Naive thymus-derived CD4-positive, alpha-beta T cell (primary cell): Measurements from ENCODE around the gene HNRNPM. TPM values are rescaled to one million over a fixed set of nuclear protein-coding genes. Genes with fewer than 3 reads are reported as not detected.

ENCODE experiments used
- ATAC-seq: fragments of 150-1000 bp; cut with Tn5 transposase; 2 replicates; pipeline ENCODE4 v1.10.0; 2021; ENCODE audit warnings: mild to moderate bottlenecking, moderate library complexity
- CTCF ChIA-PET: fragments of 350-600 bp; sonication (Branson Sonifier 250); formaldehyde crosslinking; loops from one replicate; lab custom pipeline; 2021; ENCODE audit warnings: antibody characterized with exemption; lab: Charles Lee
- POLR2A ChIA-PET: fragments of 350-600 bp; sonication (Branson Sonifier 250); formaldehyde crosslinking; loops from one replicate; lab custom pipeline; 2021; ENCODE audit warnings: antibody characterized with exemption, inconsistent platforms; lab: Charles Lee
- DNase-seq, 9 donors: peaks; one replicate each; pipeline versions ENCODE4 v3.0.0 to v3.0.0-alpha.2; 2020 to 2022; ENCODE audit warnings: mixed read lengths in 1 of 9
- H3K27ac ChIP-seq: one replicate; pipeline ENCODE4 v1.7.0; 2013; ENCODE audit warnings: mild to moderate bottlenecking, low read depth, low read length, moderate library complexity
- H3K27me3 ChIP-seq, 2 donors: one replicate each; pipeline ENCODE4 v1.7.0; 2013; ENCODE audit warnings: low read length in 2 of 2, mild to moderate bottlenecking in 2 of 2, moderate library complexity in 2 of 2; ENCODE audit not compliant: control insufficient read depth in 2 of 2, insufficient read depth in 2 of 2
- H3K36me3 ChIP-seq, 3 experiments: 1 replicate in 2 of 3; 2 replicates in 1 of 3; pipeline ENCODE4 v1.7.0; 2013; ENCODE audit warnings: low read length in 3 of 3, mild to moderate bottlenecking in 3 of 3, moderate library complexity in 1 of 3; ENCODE audit not compliant: insufficient read depth in 3 of 3, control insufficient read depth in 2 of 3
- H3K4me1 ChIP-seq, 2 donors: one replicate each; pipeline ENCODE4 v1.7.0; 2013; ENCODE audit warnings: low read length in 2 of 2, mild to moderate bottlenecking in 2 of 2, moderate library complexity in 1 of 2; ENCODE audit not compliant: control insufficient read depth in 2 of 2, insufficient read depth in 2 of 2
- H3K4me3 ChIP-seq: 2 replicates; pipeline ENCODE4 v1.7.0; 2013; ENCODE audit warnings: mild to moderate bottlenecking, low read length
- H3K9me3 ChIP-seq, 3 experiments: 1 replicate in 2 of 3; 2 replicates in 1 of 3; pipeline ENCODE4 v1.7.0; 2013; ENCODE audit warnings: low read length in 3 of 3; ENCODE audit not compliant: control insufficient read depth in 2 of 3
- H3K27ac Mint-ChIP-seq, 9 donors: one replicate each; pipeline ENCODE4 v1.8.0; 2020 to 2022; ENCODE audit warnings: mixed read lengths in 9 of 9, mild to moderate bottlenecking in 8 of 9, moderate library complexity in 5 of 9, inconsistent platforms in 2 of 9
- H3K27me3 Mint-ChIP-seq, 5 donors: one replicate each; pipeline ENCODE4 v1.8.0; 2021 to 2022; ENCODE audit warnings: mixed read lengths in 5 of 5, mild to moderate bottlenecking in 1 of 5
- H3K36me3 Mint-ChIP-seq, 5 donors: one replicate each; pipeline ENCODE4 v1.8.0; 2020 to 2022; ENCODE audit warnings: mixed read lengths in 5 of 5, mild to moderate bottlenecking in 3 of 5, inconsistent platforms in 1 of 5
- H3K4me1 Mint-ChIP-seq, 7 donors: one replicate each; pipeline ENCODE4 v1.8.0; 2020 to 2022; ENCODE audit warnings: mixed read lengths in 7 of 7, mild to moderate bottlenecking in 3 of 7, inconsistent platforms in 1 of 7
- H3K4me3 Mint-ChIP-seq, 10 donors: one replicate each; pipeline ENCODE4 v1.8.0; 2020 to 2022; ENCODE audit warnings: mild to moderate bottlenecking in 10 of 10, mixed read lengths in 10 of 10, moderate library complexity in 6 of 10, inconsistent platforms in 2 of 10
- H3K9me3 Mint-ChIP-seq, 11 donors: one replicate each; pipeline ENCODE4 v1.8.0; 2020 to 2022; ENCODE audit warnings: mixed read lengths in 11 of 11, mild to moderate bottlenecking in 4 of 11, inconsistent platforms in 1 of 11, moderate library complexity in 1 of 11
- intact Hi-C, 2 donors: fragments of 100-400 bp; cut with micrococcal nuclease; formaldehyde crosslinking; loops; one replicate each; pipeline ENCODE4 v1.15.1; 2023
- polyA plus RNA-seq, 2 donors: library from polyadenylated mRNA; unstranded; fragments of 300-500 nt; fragmentation: Illumina TruSeq; gene quantifications; one replicate each; pipeline ENCODE4 v1.2.3, GENCODE V29; 2021
- total RNA-seq, 6 experiments: library from RNA in 5 of 6; stranded (reverse) in 5 of 6; gene quantifications; 1 replicate in 5 of 6; 2 replicates in 1 of 6; pipeline ENCODE4 v1.2.3 and lab custom pipeline; 2021 to 2026

The HNRNPM gene
- total and polyA plus RNA-seq, 7 experiments from 2014 or later: 175 to 378 (median 272) TPM

DNA sequence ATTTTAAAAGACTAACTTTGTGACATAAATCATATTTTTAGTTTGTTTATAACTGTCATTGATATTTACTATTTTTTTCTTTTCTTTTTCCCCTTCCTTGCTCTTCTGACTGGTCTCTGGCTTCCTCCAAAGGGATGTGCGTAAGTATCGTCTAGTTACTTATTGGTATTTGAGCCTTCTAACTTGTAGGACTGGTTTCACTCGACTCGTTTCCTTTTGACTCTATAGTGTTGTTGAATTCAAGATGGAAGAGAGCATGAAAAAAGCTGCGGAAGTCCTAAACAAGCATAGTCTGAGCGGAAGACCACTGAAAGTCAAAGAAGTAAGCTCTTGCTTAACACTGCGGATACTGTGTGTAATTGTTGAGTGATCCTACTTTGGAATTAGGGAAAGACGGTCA, 18.6 kb downstream of the HNRNPM start:
- ChIA-PET CTCF (interaction anchor here (0.6 to 2.2 kb wide), 4 partner anchors 24 to 124 kb away, joined by 3 to 6 read pairs (median 4); no protein-coding TSS in a partner anchor), POLR2A (interaction anchor here (1.0 kb wide), 1 partner anchor 19 kb away, joined by 3 read pairs; no protein-coding TSS in a partner anchor)
- peaks cover 25 to 90% (median 44%) of the 10 kb centered on the region in 3 experiments for H3K36me3 ChIP-seq
- Mint-ChIP-seq H3K36me3 (peaks cover 16 to 66% (median 37%) of the 10 kb centered on the region in 5 donors), H3K4me1 (peaks cover 37 to 78% (median 54%) of the 10 kb centered on the region in 7 donors), H3K9me3 (no peaks in the 10 kb centered on the region), H3K27ac (no peak overlapping the region), H3K4me3 (no peak overlapping the region), H3K27me3 (no peaks in the 10 kb centered on the region)
- DNase-seq: no peak
- no peak overlapping the region for H3K27ac ChIP-seq
- H3K4me1 ChIP-seq: peaks cover 0 to 6% of the 10 kb centered on the region in 2 donors
- H3K9me3 ChIP-seq: no peaks in the 10 kb centered on the region
- H3K27me3 ChIP-seq: no peaks in the 10 kb centered on the region
- intact Hi-C loops: no loop called here
- ATAC-seq: no peak
- no peak overlapping the region for H3K4me3 ChIP-seq

GRCh38 chr19:8466018-8466417, 21.2 kb downstream of the HNRNPM start:
- Histone ChIP-seq H3K27me3 (no peaks in the 10 kb centered on the region), H3K36me3 (peaks cover 48 to 96% (median 60%) of the 10 kb centered on the region in 3 experiments), H3K9me3 (no peaks in the 10 kb centered on the region), H3K4me3 (no peak overlapping the region), H3K27ac (no peak overlapping the region), H3K4me1 (peaks cover 0 to 5% of the 10 kb centered on the region in 2 donors)
- H3K27ac Mint-ChIP-seq: peak overlapping the region in 2 of 9 donors; percentile 40 to 54
- POLR2A ChIA-PET: no interaction called here
- DNase-seq (no peak), ATAC-seq (no peak)
- intact Hi-C loops: no loop called here
- no peaks in the 10 kb centered on the region for H3K9me3 Mint-ChIP-seq
- CTCF ChIA-PET: no interaction called here
- H3K36me3 Mint-ChIP-seq: peaks cover 23 to 81% (median 49%) of the 10 kb centered on the region in 5 donors
- no peak overlapping the region for H3K4me3 Mint-ChIP-seq
- peaks cover 18 to 64% (median 45%) of the 10 kb centered on the region in 7 donors for H3K4me1 Mint-ChIP-seq
- H3K27me3 Mint-ChIP-seq: no peaks in the 10 kb centered on the region

- H3K4me3 ChIP-seq: no peak overlapping the region
- DNase-seq (no peak), ATAC-seq (no peak)
- H3K36me3 Mint-ChIP-seq: peaks cover 23 to 73% (median 49%) of the 10 kb centered on the region in 5 donors
- no peaks in the 10 kb centered on the region for H3K27me3 Mint-ChIP-seq
- H3K4me3 Mint-ChIP-seq: no peak overlapping the region
- H3K27ac Mint-ChIP-seq: no peak overlapping the region
- no peaks in the 10 kb centered on the region for H3K4me1 ChIP-seq
- intact Hi-C loops: no loop called here
- H3K36me3 ChIP-seq: peaks cover 59 to 100% (median 67%) of the 10 kb centered on the region in 3 experiments
- POLR2A ChIA-PET: interaction anchor here (0.8 kb wide), 1 partner anchor 10 kb away, joined by 10 read pairs; no protein-coding TSS in a partner anchor
- peaks cover 7 to 45% (median 34%) of the 10 kb centered on the region in 7 donors for H3K4me1 Mint-ChIP-seq
- H3K9me3 Mint-ChIP-seq: no peaks in the 10 kb centered on the region
- no peaks in the 10 kb centered on the region for H3K9me3 ChIP-seq
- no peak overlapping the region for H3K27ac ChIP-seq
- CTCF ChIA-PET: no interaction called here
- H3K27me3 ChIP-seq: no peaks in the 10 kb centered on the region
These were observed 23.3 kb downstream of the HNRNPM start for GRCh38 chr19:8468124-8468523.

DNA sequence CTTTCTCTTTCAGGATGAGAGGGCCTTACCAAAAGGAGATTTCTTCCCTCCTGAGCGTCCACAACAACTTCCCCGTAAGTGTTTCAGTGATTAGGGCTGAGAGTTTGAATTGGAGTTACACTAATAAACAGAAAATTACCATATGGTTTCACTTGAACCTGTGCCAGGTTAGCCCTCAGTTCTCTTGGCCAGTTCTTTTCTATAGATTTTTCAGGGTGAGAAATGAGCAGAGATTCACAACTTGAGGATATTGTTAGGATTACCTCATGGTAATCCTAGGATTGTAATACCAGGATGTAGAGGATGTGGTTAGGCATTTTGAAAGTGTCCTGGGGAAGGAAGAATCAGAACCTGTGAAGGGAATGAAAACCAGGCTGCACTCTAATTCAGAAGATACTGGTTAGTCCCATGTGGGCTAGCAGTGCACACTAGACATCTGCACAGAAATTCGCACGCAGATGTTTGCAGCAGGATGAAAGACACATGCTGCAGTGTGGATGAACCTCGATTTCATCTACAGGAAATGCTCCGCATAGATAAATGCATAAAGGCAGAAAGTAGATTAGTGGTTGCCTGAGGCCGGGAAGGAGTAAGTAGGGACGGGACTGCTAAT, 24.1 kb downstream of the HNRNPM start:
- H3K4me3 Mint-ChIP-seq: no peak overlapping the region
- no peak overlapping the region for H3K4me3 ChIP-seq
- no peak for ATAC-seq

DNA sequence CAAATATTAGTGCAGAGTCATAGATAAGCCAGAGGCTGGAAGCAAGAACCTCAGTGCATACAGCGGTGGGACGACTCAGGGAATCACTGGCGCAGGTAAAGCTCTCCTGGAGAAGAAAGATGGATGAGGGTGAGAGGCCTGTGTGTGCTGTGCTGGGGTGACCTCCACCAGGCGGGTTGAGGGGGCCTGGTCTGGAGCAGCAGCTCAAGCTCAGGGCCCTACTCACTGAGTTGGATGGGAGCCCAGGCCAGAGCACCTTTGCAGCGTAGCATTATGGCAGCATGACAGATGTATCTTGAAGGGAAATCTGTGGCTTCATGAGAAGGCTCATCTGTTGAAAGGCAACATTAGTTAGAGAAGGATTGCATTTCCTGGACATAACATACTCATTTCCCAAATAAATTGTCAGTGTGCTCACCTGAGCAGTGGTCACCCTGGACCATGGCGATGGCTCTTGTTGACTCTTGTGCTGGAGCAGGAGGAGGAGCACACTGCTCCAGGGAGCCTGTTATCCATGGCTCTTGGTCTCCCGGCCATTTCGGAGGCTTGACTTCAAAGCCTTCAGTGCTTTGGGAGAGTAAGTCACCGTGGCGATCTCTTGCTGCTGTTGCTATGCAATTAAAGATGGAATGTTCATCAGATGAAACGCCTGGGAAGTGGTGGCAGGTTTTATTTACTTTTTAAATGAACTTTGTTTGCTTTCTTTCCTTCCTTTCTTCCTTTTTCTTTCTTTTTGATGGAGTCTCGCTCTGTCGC, 25.0 kb downstream of the HNRNPM start:
- Histone ChIP-seq H3K4me1 (no peaks in the 10 kb centered on the region), H3K9me3 (no peaks in the 10 kb centered on the region), H3K36me3 (peaks cover 60 to 98% (median 64%) of the 10 kb centered on the region in 3 experiments), H3K27ac (no peak overlapping the region), H3K4me3 (no peak overlapping the region), H3K27me3 (no peaks in the 10 kb centered on the region)
- no peak for ATAC-seq
- H3K4me1 Mint-ChIP-seq: peaks cover 6 to 51% (median 37%) of the 10 kb centered on the region in 7 donors
- intact Hi-C loops: no loop called here
- no peaks in the 10 kb centered on the region for H3K9me3 Mint-ChIP-seq
- CTCF ChIA-PET: no interaction called here
- H3K27ac Mint-ChIP-seq: peak overlapping the region in 6 of 9 donors; percentile 16 to 80 (median 50)
- no peaks in the 10 kb centered on the region for H3K27me3 Mint-ChIP-seq
- POLR2A ChIA-PET: no interaction called here
- no peak overlapping the region for H3K4me3 Mint-ChIP-seq
- DNase-seq: no peak
- H3K36me3 Mint-ChIP-seq: peaks cover 19 to 73% (median 51%) of the 10 kb centered on the region in 5 donors

More for the DNA sequence above, 24.1 kb downstream of the HNRNPM start:
- Histone ChIP-seq H3K27me3 (no peaks in the 10 kb centered on the region), H3K36me3 (peaks cover 63 to 99% (median 68%) of the 10 kb centered on the region in 3 experiments), H3K4me1 (no peaks in the 10 kb centered on the region), H3K9me3 (no peaks in the 10 kb centered on the region), H3K27ac (no peak overlapping the region)
- no peaks in the 10 kb centered on the region for H3K9me3 Mint-ChIP-seq
- H3K36me3 Mint-ChIP-seq: peaks cover 19 to 73% (median 50%) of the 10 kb centered on the region in 5 donors
- no peaks in the 10 kb centered on the region for H3K27me3 Mint-ChIP-seq
- ChIA-PET POLR2A (no interaction called here), CTCF (no interaction called here)
- intact Hi-C loops: no loop called here
- peaks cover 6 to 48% (median 32%) of the 10 kb centered on the region in 7 donors for H3K4me1 Mint-ChIP-seq
- DNase-seq: no peak
- peak overlapping the region in 7 of 9 donors; percentile 4 to 80 (median 34) for H3K27ac Mint-ChIP-seq

GRCh38 chr19:8473648-8474476, 29.1 kb downstream of the HNRNPM start:
- no peak overlapping the region for H3K27ac ChIP-seq
- intact Hi-C loops: no loop called here
- ATAC-seq: no peak

More at GRCh38 chr19:8473648-8474476, 29.1 kb downstream of the HNRNPM start:
- H3K27ac Mint-ChIP-seq: peak overlapping the region; percentile 48 to 87 (median 59)
- POLR2A ChIA-PET: interaction anchor here (0.6 to 1.0 kb wide), 3 partner anchors 11 to 84 kb away, joined by 3 to 4 read pairs (median 4); no protein-coding TSS in a partner anchor
- no peaks in the 10 kb centered on the region for H3K9me3 ChIP-seq
- peaks cover 29 to 91% (median 40%) of the 10 kb centered on the region in 3 experiments for H3K36me3 ChIP-seq
- H3K4me1 ChIP-seq: peaks cover 8 to 9% of the 10 kb centered on the region in 2 donors
- H3K4me1 Mint-ChIP-seq: peaks cover 23 to 59% (median 52%) of the 10 kb centered on the region in 7 donors
- CTCF ChIA-PET: interaction anchor here (0.7 kb wide), 1 partner anchor 10 kb away, joined by 3 read pairs; no protein-coding TSS in a partner anchor
- H3K27me3 Mint-ChIP-seq: no peaks in the 10 kb centered on the region
- peak overlapping the region in 1 of 10 donors; percentile 4 for H3K4me3 Mint-ChIP-seq
- peaks cover 3 to 55% (median 27%) of the 10 kb centered on the region in 5 donors for H3K36me3 Mint-ChIP-seq
- no peak overlapping the region for H3K4me3 ChIP-seq
- no peak for DNase-seq
- no peaks in the 10 kb centered on the region for H3K9me3 Mint-ChIP-seq
- H3K27me3 ChIP-seq: no peaks in the 10 kb centered on the region
